ENCODE results near the gene KLHL22.

KLHL22 gene

GRCh38 chr22:20449819-20450550 lies 45.6 kb downstream of the KLHL22 start:
- DNase-seq (ENCODE audit: low read depth in 2 of 2, low spot score in 1 of 2) = no peak

GRCh38 chr22:20448630-20449029 lies 47.0 kb downstream of the KLHL22 start:
- no peak for DNase-seq (ENCODE audit: low read depth in 2 of 2, low spot score in 1 of 2)

- no peak for DNase-seq (ENCODE audit: low read depth in 2 of 2, low spot score in 1 of 2)
These were observed 49.1 kb downstream of the KLHL22 start for GRCh38 chr22:20446383-20446970.

- DNase-seq (ENCODE audit: low read depth in 2 of 2, low spot score in 1 of 2) = no peak
These were observed 51.3 kb downstream of the KLHL22 start for GRCh38 chr22:20444325-20444724.

- no peak for DNase-seq (ENCODE audit: low read depth in 2 of 2, low spot score in 1 of 2)
These were observed 52.9 kb downstream of the KLHL22 start for GRCh38 chr22:20442485-20443284.

GRCh38 chr22:20441631-20442484 lies 53.7 kb downstream of the KLHL22 start:
- DNase-seq (ENCODE audit: low read depth in 2 of 2, low spot score in 1 of 2) = no peak

GRCh38 chr22:20440637-20441591 lies 54.7 kb downstream of the KLHL22 start:
- DNase-seq (ENCODE audit: low read depth in 2 of 2, low spot score in 1 of 2) = no peak

- no peak for DNase-seq (ENCODE audit: low read depth in 2 of 2, low spot score in 1 of 2)
These were observed 55.5 kb downstream of the KLHL22 start for GRCh38 chr22:20439928-20440575.

GRCh38 chr22:20439556-20439927 lies 56.1 kb downstream of the KLHL22 start:
- no peak for DNase-seq (ENCODE audit: low read depth in 2 of 2, low spot score in 1 of 2)

- no peak for DNase-seq (ENCODE audit: low read depth in 2 of 2, low spot score in 1 of 2)
These were observed 56.7 kb downstream of the KLHL22 start for GRCh38 chr22:20438678-20439492.

- DNase-seq (ENCODE audit: low read depth in 2 of 2, low spot score in 1 of 2) = no peak
These were observed 57.2 kb downstream of the KLHL22 start for GRCh38 chr22:20438427-20438677.

GRCh38 chr22:20437613-20438426 lies 57.8 kb downstream of the KLHL22 start, which contains the start of gene SCARF2:
Gene SCARF2 (minus strand): TSS chr22:20437825. CDS start chr22:20437754, 71 bp downstream.
- no peak for DNase-seq (ENCODE audit: low read depth in 2 of 2, low spot score in 1 of 2)

- no peak for DNase-seq (ENCODE audit: low read depth in 2 of 2, low spot score in 1 of 2)
These were observed 58.6 kb downstream of the KLHL22 start for GRCh38 chr22:20436768-20437612.

GRCh38 chr22:20436307-20436767 lies 59.3 kb downstream of the KLHL22 start:
- no peak for DNase-seq (ENCODE audit: low read depth in 2 of 2, low spot score in 1 of 2)

GRCh38 chr22:20435436-20436306 lies 59.9 kb downstream of the KLHL22 start:
- no peak for DNase-seq (ENCODE audit: low read depth in 2 of 2, low spot score in 1 of 2)

- no peak for DNase-seq (ENCODE audit: low read depth in 2 of 2, low spot score in 1 of 2)
These were observed 60.8 kb downstream of the KLHL22 start for GRCh38 chr22:20434773-20435172.

Measured in stimulated activated CD8-positive, alpha-beta memory T cell treated with anti-CD3 and anti-CD28 coated beads, Interleukin-4, amount 100 ng/mL, for 4 hours (primary cell).